UCSD-AML1 (cell line): Measurements from ENCODE around the gene NPBWR2.

ENCODE experiments used
- DNase-seq: peaks from one replicate; lab custom pipeline; 2025; ENCODE audit not compliant: unreplicated experiment; lab: John Stamatoyannopoulos, UW

NPBWR2 gene

GRCh38 chr20:64106981-64107735 is at the start of gene NPBWR2:
Gene NPBWR2 (minus strand): TSS chr20:64107565. CDS start chr20:64106831, 734 bp downstream.
- no peak for DNase-seq

- DNase-seq: peak; percentile 40
Measured at GRCh38 chr20:64156136-64156885, 48.9 kb upstream of the NPBWR2 start.

- DNase-seq: no peak
Measured at GRCh38 chr20:64155258-64156135, 48.1 kb upstream of the NPBWR2 start.

GRCh38 chr20:64154590-64155257 is 47.4 kb upstream of the NPBWR2 start:
- DNase-seq: no peak

- no peak for DNase-seq
Measured at GRCh38 chr20:64153861-64154589, 46.7 kb upstream of the NPBWR2 start.

- no peak for DNase-seq
Measured at GRCh38 chr20:64153410-64153809, 46.0 kb upstream of the NPBWR2 start.

- DNase-seq: no peak
Measured at GRCh38 chr20:64152906-64153305, 45.5 kb upstream of the NPBWR2 start.

GRCh38 chr20:64151633-64152530 is 44.5 kb upstream of the NPBWR2 start:
- no peak for DNase-seq

GRCh38 chr20:64150756-64151632 is 43.6 kb upstream of the NPBWR2 start:
- DNase-seq: no peak

GRCh38 chr20:64149809-64150560 is 42.6 kb upstream of the NPBWR2 start:
- no peak for DNase-seq

- DNase-seq: no peak
Measured at GRCh38 chr20:64149141-64149540, 41.8 kb upstream of the NPBWR2 start.

GRCh38 chr20:64148581-64148980 is 41.2 kb upstream of the NPBWR2 start:
- no peak for DNase-seq

GRCh38 chr20:64146936-64147477 is 39.6 kb upstream of the NPBWR2 start:
- DNase-seq: no peak

GRCh38 chr20:64146301-64146935 is 39.1 kb upstream of the NPBWR2 start:
- DNase-seq: no peak

- no peak for DNase-seq
Measured at GRCh38 chr20:64145458-64146300, 38.3 kb upstream of the NPBWR2 start.
